A673 (cell line): ENCODE results near the gene USP17L29. TPM values are rescaled to one million over a fixed set of nuclear protein-coding genes. Genes with fewer than 3 reads are reported as not detected.
"Not testable (repeated sequence)": the region's sequence is repeated elsewhere in the genome, so short reads cannot be mapped to it uniquely, and the experiment has no call there.

ENCODE experiments used
- Bru-seq: library from RNA; stranded (reverse); fragments of 400-500 nt; gene quantifications from one replicate; lab custom pipeline; 2021; lab: Mats Ljungman, UMichigan
- BruChase-seq, 2 experiments: library from RNA; stranded (reverse); fragments of 400-500 nt; gene quantifications; one replicate each; lab custom pipeline; 2021; lab: Mats Ljungman, UMichigan
- BruUV-seq: library from RNA; stranded (reverse); fragments of 400-500 nt; replicated peaks from 2 replicates; lab custom pipeline; 2021; lab: Mats Ljungman, UMichigan
- CTCF ChIA-PET: fragments of 300-600 bp; sonication (Branson Sonifier 250); formaldehyde crosslinking; loops from one replicate; lab custom pipeline; 2022; ENCODE audit warnings: antibody characterized with exemption; lab: Charles Lee
- POLR2A ChIA-PET: fragments of 300-600 bp; sonication (Branson Sonifier 250); formaldehyde crosslinking; loops from one replicate; lab custom pipeline; 2022; ENCODE audit warnings: antibody characterized with exemption; ENCODE audit not compliant: low non-redundant PET; lab: Charles Lee
- DNase-seq: peaks from one replicate; pipeline ENCODE4 v3.0.0-alpha.2; 2015; ENCODE audit warnings: low spot score
- H3K27ac ChIP-seq: fragments of 200-600 bp; sonication (generic); 2 replicates; pipeline ENCODE4 v1.5.1; 2016; ENCODE audit warnings: mixed run types, low read depth, mild to moderate bottlenecking, mixed read lengths, antibody characterized with exemption, low read length; ENCODE audit not compliant: poor library complexity, severe bottlenecking
- H3K27me3 ChIP-seq: fragments of 200-600 bp; sonication (generic); replicated peaks from 2 replicates; pipeline ENCODE4 v1.6.1; 2017; ENCODE audit warnings: mixed run types, low read depth, mild to moderate bottlenecking, mixed read lengths, antibody characterized with exemption, low read length; ENCODE audit not compliant: insufficient read depth, poor library complexity
- H3K36me3 ChIP-seq: fragments of 200-600 bp; sonication (generic); 2 replicates; pipeline ENCODE4 v1.6.1; 2016; ENCODE audit warnings: mixed run types, mild to moderate bottlenecking, mixed read lengths, antibody characterized with exemption, low read length; ENCODE audit not compliant: insufficient read depth, poor library complexity, severe bottlenecking
- H3K4me1 ChIP-seq: fragments of 200-600 bp; sonication (generic); 2 replicates; pipeline ENCODE4 v1.6.1; 2017; ENCODE audit warnings: mixed run types, mild to moderate bottlenecking, mixed read lengths, antibody characterized with exemption, low read length; ENCODE audit not compliant: insufficient read depth, poor library complexity, severe bottlenecking
- H3K4me3 ChIP-seq: fragments of 200-600 bp; sonication (generic); 2 replicates; pipeline ENCODE4 v1.5.1; 2016; ENCODE audit warnings: low read depth, mixed run types, mild to moderate bottlenecking, mixed read lengths, low read length; ENCODE audit not compliant: poor library complexity, severe bottlenecking
- H3K9me3 ChIP-seq: fragments of 200-600 bp; sonication (generic); 2 replicates; pipeline ENCODE4 v1.6.1; 2016; ENCODE audit warnings: mixed run types, low read depth, mild to moderate bottlenecking, mixed read lengths, antibody characterized with exemption, low read length; ENCODE audit not compliant: poor library complexity, severe bottlenecking
- intact Hi-C: fragments of 100-400 bp; cut with micrococcal nuclease; formaldehyde crosslinking; loops from one replicate; pipeline ENCODE4 v1.10.0; 2022; ENCODE audit not compliant: unreplicated experiment
- long read RNA-seq: library from polyadenylated mRNA; stranded (forward); transcript quantifications from one replicate; pipeline ENCODE4 v2.0.0, GENCODE V29; 2022
- total RNA-seq: library from RNA; stranded (reverse); gene quantifications from 2 replicates; pipeline ENCODE4 v1.2.3, GENCODE V29; 2021

USP17L29 gene, protein sequence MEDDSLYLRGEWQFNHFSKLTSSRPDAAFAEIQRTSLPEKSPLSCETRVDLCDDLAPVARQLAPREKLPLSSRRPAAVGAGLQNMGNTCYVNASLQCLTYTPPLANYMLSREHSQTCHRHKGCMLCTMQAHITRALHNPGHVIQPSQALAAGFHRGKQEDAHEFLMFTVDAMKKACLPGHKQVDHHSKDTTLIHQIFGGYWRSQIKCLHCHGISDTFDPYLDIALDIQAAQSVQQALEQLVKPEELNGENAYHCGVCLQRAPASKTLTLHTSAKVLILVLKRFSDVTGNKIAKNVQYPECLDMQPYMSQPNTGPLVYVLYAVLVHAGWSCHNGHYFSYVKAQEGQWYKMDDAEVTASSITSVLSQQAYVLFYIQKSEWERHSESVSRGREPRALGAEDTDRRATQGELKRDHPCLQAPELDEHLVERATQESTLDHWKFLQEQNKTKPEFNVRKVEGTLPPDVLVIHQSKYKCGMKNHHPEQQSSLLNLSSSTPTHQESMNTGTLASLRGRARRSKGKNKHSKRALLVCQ
- total RNA-seq (not detected in 2 replicates), Bru-seq, nascent RNA (not detected), BruChase-seq, experiment 1, labeled RNA remaining after a 2-hour chase (not detected), BruChase-seq, experiment 2, labeled RNA remaining after a 6-hour chase (not detected)
- long read RNA-seq, result 0 reads

DNA sequence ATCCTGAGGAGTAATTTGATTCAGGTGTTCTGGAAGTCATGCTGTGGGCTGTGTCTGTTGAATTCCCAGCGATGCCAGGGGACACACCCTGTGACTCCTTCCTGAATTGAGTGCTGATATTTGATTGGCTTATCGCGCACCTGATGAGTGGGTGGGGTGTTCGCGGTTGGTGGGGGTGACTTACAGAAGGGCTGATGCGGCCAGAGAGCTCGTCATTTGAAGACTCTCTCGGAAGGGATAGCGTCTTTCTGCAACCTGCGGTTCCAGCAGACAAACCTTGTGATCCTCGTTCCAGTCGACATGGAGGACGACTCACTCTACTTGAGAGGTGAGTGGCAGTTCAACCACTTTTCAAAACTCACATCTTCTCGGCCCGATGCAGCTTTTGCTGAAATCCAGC lies at the start of gene USP17L29:
Gene USP17L29, plus strand, starts transcription at position 301 of the 400 bp plus-strand sequence. Its CDS starts 0 bp downstream, at position 301.
- H3K4me1 ChIP-seq, H3K27ac ChIP-seq, H3K4me3 ChIP-seq, DNase-seq, CTCF ChIA-PET, intact Hi-C loops, BruUV-seq, H3K27me3 ChIP-seq, POLR2A ChIA-PET, H3K9me3 ChIP-seq, H3K36me3 ChIP-seq: not testable (repeated sequence)

DNA sequence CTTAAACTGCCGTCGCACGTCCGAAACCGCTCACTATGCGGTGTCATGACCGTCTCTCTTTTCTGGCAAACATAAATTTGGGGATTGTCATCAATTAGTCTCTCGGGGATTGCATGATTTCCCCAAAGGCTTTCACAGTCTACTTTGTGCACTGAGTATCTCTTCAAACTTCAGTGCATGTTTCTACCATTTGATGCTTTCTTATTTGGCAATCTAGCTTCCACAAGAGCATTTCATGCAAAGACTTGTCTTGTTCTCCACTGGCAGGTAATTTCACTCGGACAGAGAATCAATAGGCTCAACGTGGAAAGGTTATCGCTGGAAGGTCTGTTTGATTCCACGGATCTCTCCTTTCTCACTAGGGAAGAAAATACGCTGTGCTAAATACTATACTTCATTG lies 29.2 kb upstream of the USP17L29 start:
- DNase-seq, BruUV-seq, H3K36me3 ChIP-seq, H3K9me3 ChIP-seq, CTCF ChIA-PET, intact Hi-C loops, H3K27ac ChIP-seq, H3K4me3 ChIP-seq, H3K27me3 ChIP-seq, POLR2A ChIA-PET, H3K4me1 ChIP-seq: not testable (repeated sequence)

DNA sequence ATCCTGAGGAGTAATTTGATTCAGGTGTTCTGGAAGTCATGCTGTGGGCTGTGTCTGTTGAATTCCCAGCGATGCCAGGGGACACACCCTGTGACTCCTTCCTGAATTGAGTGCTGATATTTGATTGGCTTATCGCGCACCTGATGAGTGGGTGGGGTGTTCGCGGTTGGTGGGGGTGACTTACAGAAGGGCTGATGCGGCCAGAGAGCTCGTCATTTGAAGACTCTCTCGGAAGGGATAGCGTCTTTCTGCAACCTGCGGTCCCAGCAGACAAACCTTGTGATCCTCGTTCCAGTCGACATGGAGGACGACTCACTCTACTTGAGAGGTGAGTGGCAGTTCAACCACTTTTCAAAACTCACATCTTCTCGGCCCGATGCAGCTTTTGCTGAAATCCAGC lies 28.6 kb upstream of the USP17L29 start, which contains the start of gene USP17L24:
Gene USP17L24, plus strand, starts transcription at position 301 of the 400 bp plus-strand sequence. Its CDS starts 0 bp downstream, at position 301.
- CTCF ChIA-PET, intact Hi-C loops, H3K27me3 ChIP-seq, BruUV-seq, H3K27ac ChIP-seq, H3K9me3 ChIP-seq, DNase-seq, H3K4me1 ChIP-seq, H3K4me3 ChIP-seq, POLR2A ChIA-PET, H3K36me3 ChIP-seq: not testable (repeated sequence)

DNA sequence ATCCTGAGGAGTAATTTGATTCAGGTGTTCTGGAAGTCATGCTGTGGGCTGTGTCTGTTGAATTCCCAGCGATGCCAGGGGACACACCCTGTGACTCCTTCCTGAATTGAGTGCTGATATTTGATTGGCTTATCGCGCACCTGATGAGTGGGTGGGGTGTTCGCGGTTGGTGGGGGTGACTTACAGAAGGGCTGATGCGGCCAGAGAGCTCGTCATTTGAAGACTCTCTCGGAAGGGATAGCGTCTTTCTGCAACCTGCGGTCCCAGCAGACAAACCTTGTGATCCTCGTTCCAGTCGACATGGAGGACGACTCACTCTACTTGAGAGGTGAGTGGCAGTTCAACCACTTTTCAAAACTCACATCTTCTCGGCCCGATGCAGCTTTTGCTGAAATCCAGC lies 23.8 kb upstream of the USP17L29 start, which contains the start of gene USP17L25:
Gene USP17L25, plus strand, starts transcription at position 301 of the 400 bp plus-strand sequence. Its CDS starts 0 bp downstream, at position 301.
- H3K4me3 ChIP-seq, CTCF ChIA-PET, H3K4me1 ChIP-seq, intact Hi-C loops, H3K36me3 ChIP-seq, H3K9me3 ChIP-seq, POLR2A ChIA-PET, DNase-seq, H3K27ac ChIP-seq, BruUV-seq, H3K27me3 ChIP-seq: not testable (repeated sequence)

DNA sequence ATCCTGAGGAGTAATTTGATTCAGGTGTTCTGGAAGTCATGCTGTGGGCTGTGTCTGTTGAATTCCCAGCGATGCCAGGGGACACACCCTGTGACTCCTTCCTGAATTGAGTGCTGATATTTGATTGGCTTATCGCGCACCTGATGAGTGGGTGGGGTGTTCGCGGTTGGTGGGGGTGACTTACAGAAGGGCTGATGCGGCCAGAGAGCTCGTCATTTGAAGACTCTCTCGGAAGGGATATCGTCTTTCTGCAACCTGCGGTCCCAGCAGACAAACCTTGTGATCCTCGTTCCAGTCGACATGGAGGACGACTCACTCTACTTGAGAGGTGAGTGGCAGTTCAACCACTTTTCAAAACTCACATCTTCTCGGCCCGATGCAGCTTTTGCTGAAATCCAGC lies 19.1 kb upstream of the USP17L29 start, which contains the start of gene USP17L26:
Gene USP17L26, plus strand, starts transcription at position 301 of the 400 bp plus-strand sequence. Its CDS starts 0 bp downstream, at position 301.
- H3K27ac ChIP-seq, intact Hi-C loops, H3K27me3 ChIP-seq, DNase-seq, POLR2A ChIA-PET, H3K4me1 ChIP-seq, H3K9me3 ChIP-seq, BruUV-seq, CTCF ChIA-PET, H3K4me3 ChIP-seq, H3K36me3 ChIP-seq: not testable (repeated sequence)

DNA sequence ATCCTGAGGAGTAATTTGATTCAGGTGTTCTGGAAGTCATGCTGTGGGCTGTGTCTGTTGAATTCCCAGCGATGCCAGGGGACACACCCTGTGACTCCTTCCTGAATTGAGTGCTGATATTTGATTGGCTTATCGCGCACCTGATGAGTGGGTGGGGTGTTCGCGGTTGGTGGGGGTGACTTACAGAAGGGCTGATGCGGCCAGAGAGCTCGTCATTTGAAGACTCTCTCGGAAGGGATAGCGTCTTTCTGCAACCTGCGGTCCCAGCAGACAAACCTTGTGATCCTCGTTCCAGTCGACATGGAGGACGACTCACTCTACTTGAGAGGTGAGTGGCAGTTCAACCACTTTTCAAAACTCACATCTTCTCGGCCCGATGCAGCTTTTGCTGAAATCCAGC lies 14.3 kb upstream of the USP17L29 start, which contains the start of gene USP17L5:
Gene USP17L5, plus strand, starts transcription at position 301 of the 400 bp plus-strand sequence. Its CDS starts 0 bp downstream, at position 301.
- not testable (repeated sequence) for BruUV-seq

DNA sequence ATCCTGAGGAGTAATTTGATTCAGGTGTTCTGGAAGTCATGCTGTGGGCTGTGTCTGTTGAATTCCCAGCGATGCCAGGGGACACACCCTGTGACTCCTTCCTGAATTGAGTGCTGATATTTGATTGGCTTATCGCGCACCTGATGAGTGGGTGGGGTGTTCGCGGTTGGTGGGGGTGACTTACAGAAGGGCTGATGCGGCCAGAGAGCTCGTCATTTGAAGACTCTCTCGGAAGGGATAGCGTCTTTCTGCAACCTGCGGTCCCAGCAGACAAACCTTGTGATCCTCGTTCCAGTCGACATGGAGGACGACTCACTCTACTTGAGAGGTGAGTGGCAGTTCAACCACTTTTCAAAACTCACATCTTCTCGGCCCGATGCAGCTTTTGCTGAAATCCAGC lies 9.6 kb upstream of the USP17L29 start, which contains the start of gene USP17L27:
Gene USP17L27, plus strand, starts transcription at position 301 of the 400 bp plus-strand sequence. Its CDS starts 0 bp downstream, at position 301.
- CTCF ChIA-PET, H3K27me3 ChIP-seq, DNase-seq, BruUV-seq, H3K9me3 ChIP-seq, H3K4me3 ChIP-seq, POLR2A ChIA-PET, H3K36me3 ChIP-seq, intact Hi-C loops, H3K27ac ChIP-seq, H3K4me1 ChIP-seq: not testable (repeated sequence)

More for the DNA sequence above, 14.3 kb upstream of the USP17L29 start, which contains the start of gene USP17L5:
- intact Hi-C loops, CTCF ChIA-PET, H3K9me3 ChIP-seq, H3K4me3 ChIP-seq, H3K27ac ChIP-seq, H3K27me3 ChIP-seq, POLR2A ChIA-PET, H3K36me3 ChIP-seq, DNase-seq, H3K4me1 ChIP-seq: not testable (repeated sequence)
